ES-I3 (cell line): ENCODE data around the gene SLC47A2.
"Not testable (repeated sequence)": the region's sequence is repeated elsewhere in the genome, so short reads cannot be mapped to it uniquely, and the experiment has no call there.

Source experiments
- H3K36me3 ChIP-seq: 2 replicates; pipeline ENCODE4 v1.6.1; 2013; ENCODE audit warnings: mild to moderate bottlenecking, low read length, control low read depth, moderate library complexity; ENCODE audit not compliant: insufficient read depth
- H3K4me1 ChIP-seq: 2 replicates; pipeline ENCODE4 v1.6.1; 2013; ENCODE audit warnings: mild to moderate bottlenecking, control low read depth, low read length; ENCODE audit not compliant: insufficient read depth
- H3K9ac ChIP-seq: 2 replicates; pipeline ENCODE4 v1.6.1; 2013; ENCODE audit warnings: low read depth, mild to moderate bottlenecking, low read length, moderate library complexity
- H3K9me3 ChIP-seq: 2 replicates; pipeline ENCODE4 v1.6.1; 2013; ENCODE audit warnings: mild to moderate bottlenecking, low read length, moderate library complexity; ENCODE audit not compliant: control insufficient read depth, insufficient read depth

SLC47A2 gene

GRCh38 chr17:19716108-19717030 lies at the start of gene SLC47A2:
Gene SLC47A2, minus strand, starts transcription at chr17:19716584. Its CDS starts 29 bp downstream, at chr17:19716555.
- H3K9ac ChIP-seq, result no peak within 1 kb of the TSS
- no peaks in the 10 kb centered on the region for H3K36me3 ChIP-seq
- no peaks in the 10 kb centered on the region for H3K9me3 ChIP-seq
- no peaks in the 10 kb centered on the region for H3K4me1 ChIP-seq

- Histone ChIP-seq H3K36me3 (no peaks in the 10 kb centered on the region), H3K9me3 (no peaks in the 10 kb centered on the region), H3K9ac (no peak overlapping the region), H3K4me1 (no peaks in the 10 kb centered on the region)
These were observed 49.6 kb upstream of the SLC47A2 start for GRCh38 chr17:19766016-19766415.

- not testable (repeated sequence) for H3K36me3 ChIP-seq, H3K4me1 ChIP-seq, H3K9me3 ChIP-seq, H3K9ac ChIP-seq
These were observed 47.6 kb upstream of the SLC47A2 start for GRCh38 chr17:19763991-19764390.

GRCh38 chr17:19763416-19763815 lies 47.0 kb upstream of the SLC47A2 start:
- H3K36me3 ChIP-seq, result no peaks in the 10 kb centered on the region
- no peaks in the 10 kb centered on the region for H3K4me1 ChIP-seq
- H3K9me3 ChIP-seq, result no peaks in the 10 kb centered on the region
- H3K9ac ChIP-seq, result no peak overlapping the region

GRCh38 chr17:19762515-19762961 lies 46.2 kb upstream of the SLC47A2 start:
- Histone ChIP-seq H3K9ac (no peak overlapping the region), H3K9me3 (no peaks in the 10 kb centered on the region), H3K4me1 (no peaks in the 10 kb centered on the region), H3K36me3 (no peaks in the 10 kb centered on the region)

GRCh38 chr17:19760746-19761145 lies 44.4 kb upstream of the SLC47A2 start:
- no peaks in the 10 kb centered on the region for H3K4me1 ChIP-seq
- no peaks in the 10 kb centered on the region for H3K36me3 ChIP-seq
- no peak overlapping the region for H3K9ac ChIP-seq
- H3K9me3 ChIP-seq, result no peaks in the 10 kb centered on the region

- Histone ChIP-seq H3K4me1 (no peaks in the 10 kb centered on the region), H3K9ac (no peak overlapping the region), H3K9me3 (no peaks in the 10 kb centered on the region), H3K36me3 (no peaks in the 10 kb centered on the region)
These were observed 43.5 kb upstream of the SLC47A2 start for GRCh38 chr17:19759568-19760549.

GRCh38 chr17:19757536-19758180 lies 41.3 kb upstream of the SLC47A2 start:
- Histone ChIP-seq H3K4me1 (peaks cover 8% of the 10 kb centered on the region), H3K36me3 (no peaks in the 10 kb centered on the region), H3K9me3 (no peaks in the 10 kb centered on the region), H3K9ac (no peak overlapping the region)

- Histone ChIP-seq H3K4me1 (peaks cover 11% of the 10 kb centered on the region), H3K36me3 (no peaks in the 10 kb centered on the region), H3K9ac (no peak overlapping the region), H3K9me3 (no peaks in the 10 kb centered on the region)
These were observed 40.2 kb upstream of the SLC47A2 start for GRCh38 chr17:19756546-19756945.

- H3K36me3 ChIP-seq, result no peaks in the 10 kb centered on the region
- peaks cover 11% of the 10 kb centered on the region for H3K4me1 ChIP-seq
- no peaks in the 10 kb centered on the region for H3K9me3 ChIP-seq
- no peak overlapping the region for H3K9ac ChIP-seq
These were observed 39.6 kb upstream of the SLC47A2 start for GRCh38 chr17:19755821-19756510.

- Histone ChIP-seq H3K9me3 (no peaks in the 10 kb centered on the region), H3K4me1 (peaks cover 11% of the 10 kb centered on the region), H3K9ac (no peak overlapping the region), H3K36me3 (no peaks in the 10 kb centered on the region)
These were observed 39.0 kb upstream of the SLC47A2 start for GRCh38 chr17:19755392-19755791.

- peaks cover 11% of the 10 kb centered on the region for H3K4me1 ChIP-seq
- H3K36me3 ChIP-seq, result no peaks in the 10 kb centered on the region
- no peak overlapping the region for H3K9ac ChIP-seq
- no peaks in the 10 kb centered on the region for H3K9me3 ChIP-seq
These were observed 37.5 kb upstream of the SLC47A2 start for GRCh38 chr17:19753661-19754463.

GRCh38 chr17:19753051-19753509 lies 36.7 kb upstream of the SLC47A2 start:
- Histone ChIP-seq H3K36me3 (no peaks in the 10 kb centered on the region), H3K4me1 (peaks cover 11% of the 10 kb centered on the region), H3K9ac (no peak overlapping the region), H3K9me3 (no peaks in the 10 kb centered on the region)
